HG02884 (cell line): ENCODE data around the gene MYLK2.
A peak's percentile ranks its signal among the peaks of the same experiment; 100 is the strongest.

Experiments
- ATAC-seq: cut with Tn5 transposase; IDR thresholded peaks from one replicate; pipeline ENCODE4 v1.9.1; 2021; ENCODE audit warnings: mild to moderate bottlenecking, moderate library complexity; ENCODE audit not compliant: unreplicated experiment

Gene MYLK2

DNA sequence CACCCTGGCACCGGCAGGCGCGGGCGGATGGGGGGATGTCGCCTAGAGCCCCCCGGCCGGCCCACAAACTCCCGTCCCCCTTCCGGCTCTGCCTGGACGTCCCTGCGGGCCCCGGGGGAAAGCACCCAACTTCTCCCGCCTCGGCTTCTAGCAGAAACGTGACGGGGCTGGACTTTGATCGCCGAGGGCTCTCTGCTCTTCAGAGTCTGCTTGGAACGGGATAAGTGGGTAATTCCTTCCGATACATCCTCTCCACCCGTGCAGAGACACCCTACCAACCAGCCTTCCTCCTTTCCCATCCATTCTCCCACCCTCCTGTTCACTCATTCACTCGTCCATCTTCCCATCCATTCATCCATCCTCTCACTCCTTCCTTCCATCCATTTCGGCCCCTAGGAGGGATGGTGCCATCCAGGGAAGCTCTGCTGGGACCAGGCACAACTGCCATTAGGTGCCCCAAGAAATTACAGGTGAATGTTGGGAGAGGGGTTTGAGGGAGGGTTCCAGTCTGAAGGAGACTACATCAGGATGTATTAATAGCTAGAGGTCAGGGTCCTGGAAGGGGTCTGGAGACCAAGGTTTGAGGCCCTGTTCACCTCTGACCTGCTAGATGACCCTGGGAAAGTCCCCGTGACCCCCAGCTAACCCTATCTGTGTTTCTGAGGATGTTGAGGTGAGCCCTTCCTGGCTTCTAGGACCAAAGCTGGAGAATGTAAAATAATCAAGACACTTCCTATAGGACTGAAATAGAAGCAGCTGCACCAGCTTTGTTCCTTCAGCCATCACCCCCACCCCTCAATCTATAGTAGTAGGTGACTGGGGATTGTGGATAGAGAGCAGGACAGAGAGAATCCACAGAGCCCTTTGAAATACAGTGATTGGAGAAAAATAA, 51.8 kb downstream of the MYLK2 start:
- no peak for ATAC-seq

DNA sequence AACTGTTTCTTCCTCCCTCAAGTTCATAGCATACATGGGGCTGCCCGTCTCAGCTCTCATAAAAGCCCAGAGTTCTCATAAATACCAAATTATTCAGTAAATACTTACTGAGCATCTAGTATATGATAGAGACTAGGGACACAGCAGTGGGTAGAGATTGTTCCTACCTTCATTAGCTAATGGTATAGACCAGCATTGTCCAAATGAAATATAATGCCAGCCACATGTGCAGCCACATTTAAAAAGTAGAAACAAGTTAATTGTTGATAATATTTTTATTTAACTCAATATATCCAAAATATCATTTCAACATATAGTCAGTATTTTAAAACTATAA, 52.4 kb downstream of the MYLK2 start:
- no peak for ATAC-seq

DNA sequence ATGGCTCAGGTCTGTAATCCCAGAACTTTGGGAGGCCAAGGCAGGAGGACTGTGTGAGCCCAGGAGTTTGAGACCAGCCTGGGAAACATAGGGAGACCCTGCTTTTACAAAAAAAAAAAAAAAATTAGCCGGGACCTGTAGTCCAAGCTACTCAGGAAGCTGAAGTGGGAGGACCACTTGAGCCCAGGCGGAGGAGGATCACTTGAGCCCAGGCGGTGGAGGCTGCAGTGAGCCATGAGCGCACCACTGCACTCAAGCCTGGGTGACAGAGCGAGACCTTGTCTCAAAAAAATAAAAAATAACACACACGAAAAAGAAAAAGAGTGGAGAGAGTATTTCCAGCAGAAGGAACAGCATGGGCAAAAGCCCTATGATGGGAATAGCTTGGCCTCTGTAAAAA, 53.2 kb downstream of the MYLK2 start:
- ATAC-seq, result no peak

DNA sequence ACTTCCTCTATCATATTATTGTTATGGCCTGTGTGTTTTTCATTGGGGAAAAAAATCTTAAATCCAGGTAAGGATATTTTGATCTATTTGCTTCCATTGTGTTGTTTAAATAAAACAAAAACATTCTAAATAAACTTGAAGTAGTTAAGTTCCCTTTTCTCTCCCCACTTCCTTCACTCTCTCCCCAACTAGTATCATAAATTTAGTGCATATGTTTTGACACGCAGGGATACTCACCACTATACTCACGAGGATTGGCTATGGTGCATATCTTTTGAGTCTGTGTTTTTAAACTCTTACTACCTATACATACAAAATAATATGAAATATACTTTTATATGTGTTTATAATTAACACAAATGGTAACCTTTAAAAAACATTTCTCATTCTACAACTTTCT, 56.5 kb downstream of the MYLK2 start:
- no peak for ATAC-seq

DNA sequence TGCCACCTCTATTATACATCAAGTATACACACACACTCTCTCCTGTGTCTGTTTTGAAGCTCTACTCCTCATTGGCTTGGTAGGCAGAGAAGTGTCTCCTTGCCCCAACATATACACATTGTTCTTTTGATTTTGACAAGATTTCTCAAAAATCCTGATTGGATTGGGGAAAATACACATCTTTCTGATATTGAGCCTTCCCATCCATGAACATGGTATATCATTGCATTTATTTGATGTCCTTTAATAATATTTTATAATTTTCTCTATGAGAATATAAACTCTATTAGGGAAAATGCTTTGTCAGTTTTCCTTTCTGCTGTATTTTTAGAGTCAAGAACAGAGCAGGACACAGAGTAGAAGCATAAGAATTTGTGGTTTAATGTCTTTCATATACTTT, 58.5 kb downstream of the MYLK2 start:
- ATAC-seq, result no peak

DNA sequence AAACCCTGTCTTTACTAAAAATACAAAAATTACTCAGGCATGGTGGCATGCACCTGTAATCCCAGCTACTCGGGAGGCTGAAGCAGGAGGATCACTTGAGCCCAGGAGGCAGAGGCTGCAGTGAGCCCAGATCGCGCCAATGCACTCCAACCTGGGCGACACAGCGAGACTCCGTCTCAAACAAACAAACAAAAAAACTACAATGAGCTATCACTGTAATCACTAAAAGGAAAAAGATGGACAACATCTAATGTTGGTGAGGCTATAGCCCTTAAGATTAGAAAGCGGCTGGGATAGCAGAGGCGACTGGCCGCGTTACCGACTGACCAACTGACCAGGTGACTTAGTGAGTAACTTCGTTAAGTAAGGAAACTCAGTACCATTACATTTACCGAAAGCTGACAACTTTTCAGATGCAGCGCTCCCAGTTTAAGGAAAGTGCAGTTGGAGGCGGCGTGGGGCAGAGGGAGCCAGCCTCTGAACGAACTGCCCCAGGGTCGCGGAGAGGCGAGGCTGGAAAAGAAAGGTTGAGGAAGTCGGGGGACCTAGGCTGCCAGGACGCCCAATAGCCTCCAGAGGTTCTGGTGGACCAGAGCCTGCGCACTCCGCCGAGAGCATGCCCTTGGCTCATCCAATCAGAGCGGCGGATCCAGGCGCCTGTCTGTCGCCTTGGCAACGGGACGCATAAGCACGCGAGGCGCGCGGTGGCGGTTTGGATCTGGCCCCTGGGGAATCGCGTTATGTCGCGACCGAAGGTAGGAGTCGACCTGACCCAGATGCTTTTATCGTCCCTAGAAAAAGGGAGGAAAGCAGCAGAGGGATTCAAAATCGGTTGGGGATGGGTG, 60.2 kb downstream of the MYLK2 start:
- ATAC-seq, result peak; percentile 89

DNA sequence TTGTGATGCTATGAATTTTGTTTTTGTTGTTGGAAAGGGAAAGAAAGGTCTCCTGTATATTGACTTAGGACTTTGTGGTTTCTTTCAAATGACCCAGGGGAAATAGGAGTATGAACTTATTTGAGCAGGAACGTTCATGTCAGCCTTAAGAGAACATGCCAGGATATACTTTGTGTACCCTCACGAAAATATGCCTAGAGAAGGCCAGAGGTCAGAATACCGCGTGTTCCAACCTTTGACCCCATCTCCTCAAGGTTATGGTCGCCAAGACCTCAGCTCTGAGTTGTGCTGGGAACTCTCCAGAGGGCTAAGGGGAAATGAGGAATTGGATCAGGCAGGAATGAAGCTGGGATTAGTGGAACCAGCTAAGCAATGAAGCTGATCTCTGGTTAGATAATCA, 62.8 kb downstream of the MYLK2 start:
- no peak for ATAC-seq

DNA sequence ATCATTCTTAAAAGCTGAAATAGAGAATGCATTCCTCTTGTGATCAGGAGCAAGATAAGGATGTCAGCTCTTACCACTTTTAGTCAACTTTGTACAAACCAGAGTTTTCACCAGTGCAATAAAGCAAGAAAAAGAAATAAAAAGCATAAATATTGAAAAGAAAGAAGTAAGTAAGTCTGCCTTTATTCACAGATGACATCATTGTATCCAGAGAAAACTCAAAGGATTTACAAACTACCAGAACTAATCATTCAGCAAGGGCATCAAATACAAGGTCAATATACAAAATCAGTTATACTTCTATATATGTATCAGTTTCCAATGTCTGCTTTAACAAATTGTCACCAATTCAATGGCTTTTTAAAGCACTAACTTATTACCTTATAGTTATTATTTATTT, 64.7 kb downstream of the MYLK2 start:
- ATAC-seq, result no peak
